ENCODE results near the gene KIF3C.
A peak's percentile ranks its signal among the peaks of the same experiment; 100 is the strongest.

Gene KIF3C

DNA sequence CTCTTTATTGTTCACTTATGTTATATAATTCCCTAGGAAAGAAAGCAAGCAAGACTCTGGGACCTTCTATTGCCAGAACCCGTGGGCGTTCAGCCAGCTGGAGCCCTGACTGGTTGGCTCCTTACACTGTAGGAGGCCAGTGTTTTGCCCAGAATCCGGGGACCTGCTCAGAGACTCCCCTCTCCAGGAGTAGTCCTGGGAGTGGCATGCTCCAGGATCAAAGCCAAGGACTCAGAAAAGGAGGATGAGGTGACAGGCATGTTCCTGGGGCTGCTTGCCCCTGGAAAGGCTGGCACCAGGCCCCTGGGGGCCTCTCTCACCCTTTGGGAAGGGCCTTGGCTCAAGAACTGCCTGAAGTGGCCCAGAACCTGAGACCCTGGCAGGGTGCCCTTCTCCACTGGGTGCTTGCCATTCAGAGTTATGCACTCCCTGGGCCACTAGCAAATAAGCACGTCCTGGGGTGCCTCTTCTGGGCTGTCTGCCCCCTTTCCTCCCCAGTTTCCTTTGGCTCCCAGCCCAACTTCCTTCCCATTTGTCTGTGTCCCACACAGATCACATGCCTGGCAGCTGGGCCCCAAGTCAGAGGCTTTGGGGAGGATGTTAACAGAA is 19.6 kb upstream of the KIF3C start:
- no peaks in the 10 kb centered on the region for H3K4me1 ChIP-seq (ENCODE audit: control insufficient read depth, insufficient read depth, low read length)
- H3K9me3 ChIP-seq (ENCODE audit: control insufficient read depth, insufficient read depth, low read depth, low read length) = no peaks in the 10 kb centered on the region
- H3K36me3 ChIP-seq (ENCODE audit: control insufficient read depth in 2 of 2, insufficient read depth in 1 of 2, low read length in 2 of 2) = no peaks in the 10 kb centered on the region
- ChIA-PET POLR2A (interaction anchor here (0.6 kb wide), 1 partner anchor 315 kb away, joined by 3 read pairs; no protein-coding TSS in a partner anchor), CTCF (no interaction called here)
- no peak overlapping the region for H3K4me3 ChIP-seq (ENCODE audit: low read depth, low read length)
- no peak overlapping the region for H3K27ac ChIP-seq (ENCODE audit: extremely low read depth, low read depth, low read length)
- TF ChIP-seq, protein P1, sequence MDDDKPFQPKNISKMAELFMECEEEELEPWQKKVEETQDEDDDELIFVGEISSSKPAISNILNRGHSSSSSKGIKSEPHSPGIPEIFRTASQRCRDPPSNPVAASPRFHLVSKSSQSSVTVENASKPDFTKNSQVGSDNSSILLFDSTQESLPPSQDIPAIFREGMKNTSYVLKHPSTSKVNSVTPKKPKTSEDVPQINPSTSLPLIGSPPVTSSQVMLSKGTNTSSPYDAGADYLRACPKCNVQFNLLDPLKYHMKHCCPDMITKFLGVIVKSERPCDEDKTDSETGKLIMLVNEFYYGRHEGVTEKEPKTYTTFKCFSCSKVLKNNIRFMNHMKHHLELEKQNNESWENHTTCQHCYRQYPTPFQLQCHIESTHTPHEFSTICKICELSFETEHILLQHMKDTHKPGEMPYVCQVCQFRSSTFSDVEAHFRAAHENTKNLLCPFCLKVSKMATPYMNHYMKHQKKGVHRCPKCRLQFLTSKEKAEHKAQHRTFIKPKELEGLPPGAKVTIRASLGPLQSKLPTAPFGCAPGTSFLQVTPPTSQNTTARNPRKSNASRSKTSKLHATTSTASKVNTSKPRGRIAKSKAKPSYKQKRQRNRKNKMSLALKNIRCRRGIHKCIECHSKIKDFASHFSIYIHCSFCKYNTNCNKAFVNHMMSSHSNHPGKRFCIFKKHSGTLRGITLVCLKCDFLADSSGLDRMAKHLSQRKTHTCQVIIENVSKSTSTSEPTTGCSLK (tag by site-specific recombination; IDR thresholded peaks at IDR 0.05) = no peak
- no peak for TF ChIP-seq TRIM28 (IDR thresholded peaks at IDR 0.05; ENCODE audit: borderline replicate concordance, low read length)
- TF ChIP-seq ZBTB20 (tag by site-specific recombination; IDR thresholded peaks at IDR 0.05) = 0 out of 2 replicates have a peak, but pooled peaks have one; percentile 11
- TF ChIP-seq ZNF585B (tag by site-specific recombination; IDR thresholded peaks at IDR 0.05) = no peak
- peak; percentile 84 for TF ChIP-seq ZIC2 (tag by site-specific recombination; IDR thresholded peaks at IDR 0.05)
- TF ChIP-seq ZNF510 (tag by site-specific recombination; IDR thresholded peaks at IDR 0.05; ENCODE audit: insufficient replicate concordance) = no peak
- no peak for TF ChIP-seq ZNF571 (tag by site-specific recombination; IDR thresholded peaks at IDR 0.05)
- TF ChIP-seq ZBTB8A (tag by site-specific recombination; IDR thresholded peaks at IDR 0.05) = peak; percentile 37; the same call in 1 of the 2 replicates
- TF ChIP-seq ZNF133 (tag by site-specific recombination; IDR thresholded peaks at IDR 0.05) = no peak
- no peak for TF ChIP-seq ZNF223 (tag by site-specific recombination; IDR thresholded peaks at IDR 0.05)
- TF ChIP-seq, protein P2, sequence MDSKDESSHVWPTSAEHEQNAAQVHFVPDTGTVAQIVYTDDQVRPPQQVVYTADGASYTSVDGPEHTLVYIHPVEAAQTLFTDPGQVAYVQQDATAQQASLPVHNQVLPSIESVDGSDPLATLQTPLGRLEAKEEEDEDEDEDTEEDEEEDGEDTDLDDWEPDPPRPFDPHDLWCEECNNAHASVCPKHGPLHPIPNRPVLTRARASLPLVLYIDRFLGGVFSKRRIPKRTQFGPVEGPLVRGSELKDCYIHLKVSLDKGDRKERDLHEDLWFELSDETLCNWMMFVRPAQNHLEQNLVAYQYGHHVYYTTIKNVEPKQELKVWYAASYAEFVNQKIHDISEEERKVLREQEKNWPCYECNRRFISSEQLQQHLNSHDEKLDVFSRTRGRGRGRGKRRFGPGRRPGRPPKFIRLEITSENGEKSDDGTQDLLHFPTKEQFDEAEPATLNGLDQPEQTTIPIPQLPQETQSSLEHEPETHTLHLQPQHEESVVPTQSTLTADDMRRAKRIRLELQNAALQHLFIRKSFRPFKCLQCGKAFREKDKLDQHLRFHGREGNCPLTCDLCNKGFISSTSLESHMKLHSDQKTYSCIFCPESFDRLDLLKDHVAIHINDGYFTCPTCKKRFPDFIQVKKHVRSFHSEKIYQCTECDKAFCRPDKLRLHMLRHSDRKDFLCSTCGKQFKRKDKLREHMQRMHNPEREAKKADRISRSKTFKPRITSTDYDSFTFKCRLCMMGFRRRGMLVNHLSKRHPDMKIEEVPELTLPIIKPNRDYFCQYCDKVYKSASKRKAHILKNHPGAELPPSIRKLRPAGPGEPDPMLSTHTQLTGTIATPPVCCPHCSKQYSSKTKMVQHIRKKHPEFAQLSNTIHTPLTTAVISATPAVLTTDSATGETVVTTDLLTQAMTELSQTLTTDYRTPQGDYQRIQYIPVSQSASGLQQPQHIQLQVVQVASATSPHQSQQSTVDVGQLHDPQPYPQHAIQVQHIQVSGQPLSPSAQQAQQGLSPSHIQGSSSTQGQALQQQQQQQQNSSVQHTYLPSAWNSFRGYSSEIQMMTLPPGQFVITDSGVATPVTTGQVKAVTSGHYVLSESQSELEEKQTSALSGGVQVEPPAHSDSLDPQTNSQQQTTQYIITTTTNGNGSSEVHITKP (tag by site-specific recombination; IDR thresholded peaks at IDR 0.05) = peak; percentile 91
- TF ChIP-seq GLIS1 (tag by site-specific recombination; IDR thresholded peaks at IDR 0.05) = peak; percentile 70
- TF ChIP-seq, protein P3, sequence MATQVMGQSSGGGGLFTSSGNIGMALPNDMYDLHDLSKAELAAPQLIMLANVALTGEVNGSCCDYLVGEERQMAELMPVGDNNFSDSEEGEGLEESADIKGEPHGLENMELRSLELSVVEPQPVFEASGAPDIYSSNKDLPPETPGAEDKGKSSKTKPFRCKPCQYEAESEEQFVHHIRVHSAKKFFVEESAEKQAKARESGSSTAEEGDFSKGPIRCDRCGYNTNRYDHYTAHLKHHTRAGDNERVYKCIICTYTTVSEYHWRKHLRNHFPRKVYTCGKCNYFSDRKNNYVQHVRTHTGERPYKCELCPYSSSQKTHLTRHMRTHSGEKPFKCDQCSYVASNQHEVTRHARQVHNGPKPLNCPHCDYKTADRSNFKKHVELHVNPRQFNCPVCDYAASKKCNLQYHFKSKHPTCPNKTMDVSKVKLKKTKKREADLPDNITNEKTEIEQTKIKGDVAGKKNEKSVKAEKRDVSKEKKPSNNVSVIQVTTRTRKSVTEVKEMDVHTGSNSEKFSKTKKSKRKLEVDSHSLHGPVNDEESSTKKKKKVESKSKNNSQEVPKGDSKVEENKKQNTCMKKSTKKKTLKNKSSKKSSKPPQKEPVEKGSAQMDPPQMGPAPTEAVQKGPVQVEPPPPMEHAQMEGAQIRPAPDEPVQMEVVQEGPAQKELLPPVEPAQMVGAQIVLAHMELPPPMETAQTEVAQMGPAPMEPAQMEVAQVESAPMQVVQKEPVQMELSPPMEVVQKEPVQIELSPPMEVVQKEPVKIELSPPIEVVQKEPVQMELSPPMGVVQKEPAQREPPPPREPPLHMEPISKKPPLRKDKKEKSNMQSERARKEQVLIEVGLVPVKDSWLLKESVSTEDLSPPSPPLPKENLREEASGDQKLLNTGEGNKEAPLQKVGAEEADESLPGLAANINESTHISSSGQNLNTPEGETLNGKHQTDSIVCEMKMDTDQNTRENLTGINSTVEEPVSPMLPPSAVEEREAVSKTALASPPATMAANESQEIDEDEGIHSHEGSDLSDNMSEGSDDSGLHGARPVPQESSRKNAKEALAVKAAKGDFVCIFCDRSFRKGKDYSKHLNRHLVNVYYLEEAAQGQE (tag by site-specific recombination; IDR thresholded peaks at IDR 0.05) = no peak
- TF ChIP-seq KLF7 (tag by site-specific recombination; IDR thresholded peaks at IDR 0.05; ENCODE audit: borderline replicate concordance) = no peak
- TF ChIP-seq, protein P4, sequence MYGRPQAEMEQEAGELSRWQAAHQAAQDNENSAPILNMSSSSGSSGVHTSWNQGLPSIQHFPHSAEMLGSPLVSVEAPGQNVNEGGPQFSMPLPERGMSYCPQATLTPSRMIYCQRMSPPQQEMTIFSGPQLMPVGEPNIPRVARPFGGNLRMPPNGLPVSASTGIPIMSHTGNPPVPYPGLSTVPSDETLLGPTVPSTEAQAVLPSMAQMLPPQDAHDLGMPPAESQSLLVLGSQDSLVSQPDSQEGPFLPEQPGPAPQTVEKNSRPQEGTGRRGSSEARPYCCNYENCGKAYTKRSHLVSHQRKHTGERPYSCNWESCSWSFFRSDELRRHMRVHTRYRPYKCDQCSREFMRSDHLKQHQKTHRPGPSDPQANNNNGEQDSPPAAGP (tag by site-specific recombination; IDR thresholded peaks at IDR 0.05) = no peak
- TF ChIP-seq, protein P5, sequence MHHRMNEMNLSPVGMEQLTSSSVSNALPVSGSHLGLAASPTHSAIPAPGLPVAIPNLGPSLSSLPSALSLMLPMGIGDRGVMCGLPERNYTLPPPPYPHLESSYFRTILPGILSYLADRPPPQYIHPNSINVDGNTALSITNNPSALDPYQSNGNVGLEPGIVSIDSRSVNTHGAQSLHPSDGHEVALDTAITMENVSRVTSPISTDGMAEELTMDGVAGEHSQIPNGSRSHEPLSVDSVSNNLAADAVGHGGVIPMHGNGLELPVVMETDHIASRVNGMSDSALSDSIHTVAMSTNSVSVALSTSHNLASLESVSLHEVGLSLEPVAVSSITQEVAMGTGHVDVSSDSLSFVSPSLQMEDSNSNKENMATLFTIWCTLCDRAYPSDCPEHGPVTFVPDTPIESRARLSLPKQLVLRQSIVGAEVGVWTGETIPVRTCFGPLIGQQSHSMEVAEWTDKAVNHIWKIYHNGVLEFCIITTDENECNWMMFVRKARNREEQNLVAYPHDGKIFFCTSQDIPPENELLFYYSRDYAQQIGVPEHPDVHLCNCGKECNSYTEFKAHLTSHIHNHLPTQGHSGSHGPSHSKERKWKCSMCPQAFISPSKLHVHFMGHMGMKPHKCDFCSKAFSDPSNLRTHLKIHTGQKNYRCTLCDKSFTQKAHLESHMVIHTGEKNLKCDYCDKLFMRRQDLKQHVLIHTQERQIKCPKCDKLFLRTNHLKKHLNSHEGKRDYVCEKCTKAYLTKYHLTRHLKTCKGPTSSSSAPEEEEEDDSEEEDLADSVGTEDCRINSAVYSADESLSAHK (tag by site-specific recombination; IDR thresholded peaks at IDR 0.05) = no peak
- TF ChIP-seq, protein P6, sequence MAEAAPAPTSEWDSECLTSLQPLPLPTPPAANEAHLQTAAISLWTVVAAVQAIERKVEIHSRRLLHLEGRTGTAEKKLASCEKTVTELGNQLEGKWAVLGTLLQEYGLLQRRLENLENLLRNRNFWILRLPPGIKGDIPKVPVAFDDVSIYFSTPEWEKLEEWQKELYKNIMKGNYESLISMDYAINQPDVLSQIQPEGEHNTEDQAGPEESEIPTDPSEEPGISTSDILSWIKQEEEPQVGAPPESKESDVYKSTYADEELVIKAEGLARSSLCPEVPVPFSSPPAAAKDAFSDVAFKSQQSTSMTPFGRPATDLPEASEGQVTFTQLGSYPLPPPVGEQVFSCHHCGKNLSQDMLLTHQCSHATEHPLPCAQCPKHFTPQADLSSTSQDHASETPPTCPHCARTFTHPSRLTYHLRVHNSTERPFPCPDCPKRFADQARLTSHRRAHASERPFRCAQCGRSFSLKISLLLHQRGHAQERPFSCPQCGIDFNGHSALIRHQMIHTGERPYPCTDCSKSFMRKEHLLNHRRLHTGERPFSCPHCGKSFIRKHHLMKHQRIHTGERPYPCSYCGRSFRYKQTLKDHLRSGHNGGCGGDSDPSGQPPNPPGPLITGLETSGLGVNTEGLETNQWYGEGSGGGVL (tag by site-specific recombination; IDR thresholded peaks at IDR 0.05) = peak; percentile 56
- TF ChIP-seq ZNF335 (tag by site-specific recombination; conservative IDR thresholded peaks at IDR 0.05) = peak; percentile 96
- TF ChIP-seq, protein P7, sequence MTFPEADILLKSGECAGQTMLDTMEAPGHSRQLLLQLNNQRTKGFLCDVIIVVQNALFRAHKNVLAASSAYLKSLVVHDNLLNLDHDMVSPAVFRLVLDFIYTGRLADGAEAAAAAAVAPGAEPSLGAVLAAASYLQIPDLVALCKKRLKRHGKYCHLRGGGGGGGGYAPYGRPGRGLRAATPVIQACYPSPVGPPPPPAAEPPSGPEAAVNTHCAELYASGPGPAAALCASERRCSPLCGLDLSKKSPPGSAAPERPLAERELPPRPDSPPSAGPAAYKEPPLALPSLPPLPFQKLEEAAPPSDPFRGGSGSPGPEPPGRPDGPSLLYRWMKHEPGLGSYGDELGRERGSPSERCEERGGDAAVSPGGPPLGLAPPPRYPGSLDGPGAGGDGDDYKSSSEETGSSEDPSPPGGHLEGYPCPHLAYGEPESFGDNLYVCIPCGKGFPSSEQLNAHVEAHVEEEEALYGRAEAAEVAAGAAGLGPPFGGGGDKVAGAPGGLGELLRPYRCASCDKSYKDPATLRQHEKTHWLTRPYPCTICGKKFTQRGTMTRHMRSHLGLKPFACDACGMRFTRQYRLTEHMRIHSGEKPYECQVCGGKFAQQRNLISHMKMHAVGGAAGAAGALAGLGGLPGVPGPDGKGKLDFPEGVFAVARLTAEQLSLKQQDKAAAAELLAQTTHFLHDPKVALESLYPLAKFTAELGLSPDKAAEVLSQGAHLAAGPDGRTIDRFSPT (tag by site-specific recombination; IDR thresholded peaks at IDR 0.05) = no peak
- no peak for TF ChIP-seq ZNF707 (tag by site-specific recombination; IDR thresholded peaks at IDR 0.05)

All from HEK293 (cell line).